ENCODE measurements around the gene AGPAT4.

Gene AGPAT4

DNA sequence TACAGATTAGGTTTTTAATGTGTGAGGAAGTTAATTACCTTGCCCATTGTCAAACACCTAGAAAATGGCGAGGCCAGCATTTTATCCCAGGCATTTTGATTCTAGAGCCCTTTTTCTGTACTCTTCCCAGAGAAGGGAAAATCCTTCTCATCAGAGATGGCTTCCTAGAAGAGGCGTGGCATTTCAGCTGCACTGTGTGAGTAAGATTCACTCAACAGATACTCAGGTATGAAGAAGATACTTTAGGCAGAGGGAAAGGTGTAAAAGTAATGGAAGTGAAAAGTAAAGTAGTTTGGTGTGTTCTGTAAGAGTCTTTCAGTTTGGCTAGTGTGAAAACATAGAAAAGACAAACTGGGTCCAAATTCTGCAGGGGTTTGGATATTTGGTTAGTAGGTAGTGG, 168.5 kb downstream of the AGPAT4 start:
- no peak for DNase-seq

DNA sequence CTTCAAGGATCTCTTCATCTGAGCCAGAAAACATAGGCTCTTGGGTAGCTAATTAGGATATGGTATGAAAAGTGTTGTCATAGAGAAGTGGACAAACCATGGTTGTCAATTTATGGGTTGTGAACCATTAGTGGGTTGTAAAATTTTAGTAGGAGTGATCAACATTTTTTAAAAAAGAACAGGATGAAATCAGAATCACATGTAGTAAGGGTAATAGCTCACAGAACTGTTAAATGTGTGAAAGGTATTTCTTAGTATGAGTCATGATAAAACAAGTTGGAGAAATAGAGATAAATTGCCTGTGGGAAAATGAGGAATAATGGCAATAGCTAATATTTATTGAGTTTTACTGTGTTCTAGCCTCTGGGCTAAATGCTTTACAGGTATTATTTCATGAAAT, 168.9 kb downstream of the AGPAT4 start:
- DNase-seq = no peak

GRCh38 chr6:161103475-161103874, 170.4 kb downstream of the AGPAT4 start:
- DNase-seq = no peak

- DNase-seq = no peak
These were observed 172.3 kb downstream of the AGPAT4 start for GRCh38 chr6:161101517-161101916.

DNA sequence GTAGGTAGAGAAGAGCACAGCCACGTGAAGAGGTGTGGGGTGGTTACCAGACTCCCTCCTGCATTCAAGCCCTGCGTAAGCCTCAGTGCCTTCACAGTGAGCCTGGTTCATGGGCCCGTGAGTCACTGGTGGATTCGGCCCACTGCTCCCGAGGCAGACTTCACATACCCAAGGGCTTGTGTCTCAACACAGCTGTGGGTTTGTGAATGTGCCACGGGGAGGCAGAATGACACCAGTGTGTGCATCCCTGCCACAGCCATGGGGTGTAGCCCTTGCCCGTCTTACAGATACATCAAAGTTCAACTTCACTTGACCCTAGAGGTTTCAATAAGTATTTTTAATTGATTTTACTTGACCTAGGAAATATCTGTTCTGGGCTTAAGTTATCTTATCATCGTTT, 173.8 kb downstream of the AGPAT4 start:
- no peak for DNase-seq

DNA sequence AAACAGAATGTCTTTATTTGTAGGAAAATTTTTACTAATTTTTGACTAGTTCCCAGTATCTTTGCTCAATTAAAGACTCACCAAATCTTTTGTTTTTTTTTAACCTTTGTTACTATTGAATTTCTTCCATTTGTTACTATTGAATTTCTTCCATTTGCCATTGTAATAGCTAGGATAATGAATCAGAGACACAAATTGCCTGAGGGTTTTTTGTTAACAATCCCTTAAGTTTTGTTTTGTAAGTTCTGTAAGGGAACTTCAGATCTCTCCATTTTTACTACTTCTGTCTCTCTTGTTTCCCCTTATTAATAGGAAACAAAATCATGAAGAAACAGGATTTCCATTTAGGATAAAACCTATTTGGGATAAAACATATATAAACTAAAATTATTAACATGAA, 177.9 kb downstream of the AGPAT4 start:
- DNase-seq = no peak

GRCh38 chr6:161094955-161095354, 178.9 kb downstream of the AGPAT4 start:
- no peak for DNase-seq

DNA sequence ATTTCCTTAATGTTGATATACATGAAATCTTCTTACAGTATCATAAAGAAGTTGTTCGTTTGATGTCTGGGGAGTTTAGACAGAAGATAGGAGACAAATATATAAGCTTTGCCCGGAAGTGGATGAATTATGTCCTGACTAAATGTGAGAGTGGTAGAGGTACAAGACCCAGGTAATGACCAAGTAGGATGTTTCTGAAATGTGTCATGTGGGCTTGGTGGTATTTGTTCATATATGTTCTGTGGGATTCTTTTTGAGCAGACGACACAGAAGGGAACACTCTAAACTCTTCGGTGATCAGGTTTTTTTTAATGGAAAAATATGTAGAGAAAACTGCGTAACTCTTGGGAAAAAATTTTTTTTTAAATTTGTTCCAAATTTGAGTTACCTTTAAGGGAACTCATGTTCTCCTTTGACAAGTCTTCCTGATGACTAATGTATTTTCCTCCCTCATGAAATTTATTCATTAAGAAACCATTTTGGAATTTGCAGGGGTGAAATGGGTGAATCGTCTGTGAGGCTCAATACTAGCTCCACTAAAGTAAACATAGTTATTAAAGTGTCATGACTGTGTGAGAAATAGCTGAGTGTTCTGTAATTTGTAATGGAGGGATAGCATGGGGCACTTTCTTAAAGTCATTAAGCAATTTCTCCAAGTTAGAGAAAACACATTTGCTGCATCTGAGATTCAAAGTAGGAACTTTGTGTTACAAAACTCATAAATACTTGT, 181.7 kb downstream of the AGPAT4 start:
- no peak for DNase-seq

DNA sequence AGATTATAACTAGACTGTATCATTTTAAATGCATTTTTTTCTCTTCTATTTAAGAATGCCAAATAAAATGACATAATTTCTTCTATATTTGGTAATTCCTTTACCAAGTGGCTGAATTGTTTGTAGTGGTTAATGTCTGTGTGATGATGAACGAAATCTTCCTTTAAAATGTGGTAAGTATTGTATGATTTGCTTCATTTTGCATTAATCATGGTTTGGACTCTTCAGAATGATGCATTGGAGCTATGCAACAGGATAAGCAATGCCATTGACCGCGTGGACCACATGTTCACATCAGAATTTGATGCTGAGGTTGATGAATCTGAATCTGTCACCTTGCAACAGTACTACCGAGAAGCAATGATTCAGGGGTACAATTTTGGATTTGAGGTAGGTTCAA, 182.7 kb downstream of the AGPAT4 start:
- no peak for DNase-seq

DNA sequence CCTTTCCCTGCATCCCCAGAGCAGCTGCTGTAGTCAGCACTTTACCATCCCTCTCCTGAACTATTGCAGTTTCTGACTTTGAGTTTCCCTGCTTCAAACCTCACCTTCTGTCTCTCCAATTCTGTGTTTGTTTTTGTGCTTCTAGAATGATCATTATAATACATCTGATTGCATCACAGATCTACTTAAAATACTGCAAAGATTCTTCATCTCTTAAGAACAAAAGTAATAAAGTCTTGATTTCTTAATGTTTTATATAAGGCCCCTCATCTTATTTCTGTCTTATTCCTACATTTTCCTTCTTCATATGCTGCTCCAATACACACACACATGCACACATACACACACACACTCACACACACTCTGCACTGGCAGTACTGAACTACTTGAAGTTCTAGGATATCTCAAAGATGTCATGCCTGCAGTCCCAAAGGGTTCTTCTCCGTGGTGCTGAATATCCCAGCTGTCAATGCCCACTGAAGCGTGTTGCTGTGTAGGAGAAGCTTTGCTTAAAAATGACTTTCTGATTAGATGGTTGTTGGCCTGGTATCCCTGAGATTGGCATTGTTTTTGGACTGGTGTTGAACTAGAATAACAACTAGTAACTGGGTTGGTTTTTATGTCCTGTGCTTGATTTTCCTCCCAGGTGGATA, 185.1 kb downstream of the AGPAT4 start:
- no peak for DNase-seq

- DNase-seq = no peak
These were observed 188.6 kb downstream of the AGPAT4 start for GRCh38 chr6:161085246-161085645.

DNA sequence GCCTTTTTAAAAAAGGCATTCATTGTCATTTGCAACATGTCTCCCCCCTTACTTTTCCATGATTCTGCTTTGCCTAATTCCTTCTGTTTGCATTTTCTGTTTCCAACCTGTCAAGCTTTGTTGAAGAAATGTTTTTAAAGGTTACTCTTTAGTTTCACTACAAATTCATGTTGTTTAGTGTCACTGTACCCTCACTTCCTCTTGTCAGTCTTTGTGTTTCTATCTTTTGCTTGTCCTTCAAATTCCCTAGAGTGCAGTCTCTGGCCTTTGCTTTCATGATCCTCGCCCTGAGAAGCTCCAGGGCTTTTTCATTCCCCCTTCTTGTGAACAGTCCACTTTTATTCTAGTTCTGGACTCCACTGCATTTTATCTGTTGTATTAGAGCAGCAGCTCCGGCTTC, 191.6 kb downstream of the AGPAT4 start:
- no peak for DNase-seq

DNA sequence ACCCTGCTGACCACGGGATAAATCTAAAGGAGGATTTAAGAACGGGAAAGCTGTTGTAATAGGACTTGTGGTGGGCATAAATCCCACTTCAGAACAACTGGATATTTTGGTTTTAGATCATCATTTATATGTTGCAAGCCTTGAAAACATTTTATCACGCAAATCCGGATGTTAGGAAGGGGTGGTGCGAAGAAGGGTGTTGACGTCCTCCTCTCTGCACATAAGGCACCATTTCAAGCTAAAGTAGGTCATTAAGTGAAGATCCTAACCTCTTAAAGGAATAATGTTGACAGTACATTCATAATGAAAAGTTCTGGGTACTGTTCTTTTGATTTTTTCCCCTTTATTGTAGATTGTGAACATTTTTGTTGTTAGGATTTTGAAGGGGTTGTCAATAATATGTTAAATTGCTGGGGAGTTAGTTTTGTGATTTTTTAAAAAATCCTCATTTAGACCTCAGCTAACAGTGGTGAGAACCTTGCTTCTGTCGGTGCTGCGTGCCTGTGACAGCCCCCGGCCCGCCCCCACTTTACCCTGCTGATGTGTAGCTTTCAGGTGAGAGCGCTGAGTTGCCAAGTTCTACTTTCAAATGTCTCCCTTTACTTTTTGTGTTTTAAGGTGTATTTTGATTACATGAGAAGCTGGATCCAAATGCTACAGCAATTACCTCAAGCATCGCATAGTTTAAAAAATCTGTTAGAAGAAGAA, 193.4 kb downstream of the AGPAT4 start:
- DNase-seq = no peak
